ENCODE data around the gene HIGD1C.
A peak's percentile ranks its signal among the peaks of the same experiment; 100 is the strongest.
"Not testable (repeated sequence)": the region's sequence is repeated elsewhere in the genome, so short reads cannot be mapped to it uniquely, and the experiment has no call there.

HIGD1C gene

DNA sequence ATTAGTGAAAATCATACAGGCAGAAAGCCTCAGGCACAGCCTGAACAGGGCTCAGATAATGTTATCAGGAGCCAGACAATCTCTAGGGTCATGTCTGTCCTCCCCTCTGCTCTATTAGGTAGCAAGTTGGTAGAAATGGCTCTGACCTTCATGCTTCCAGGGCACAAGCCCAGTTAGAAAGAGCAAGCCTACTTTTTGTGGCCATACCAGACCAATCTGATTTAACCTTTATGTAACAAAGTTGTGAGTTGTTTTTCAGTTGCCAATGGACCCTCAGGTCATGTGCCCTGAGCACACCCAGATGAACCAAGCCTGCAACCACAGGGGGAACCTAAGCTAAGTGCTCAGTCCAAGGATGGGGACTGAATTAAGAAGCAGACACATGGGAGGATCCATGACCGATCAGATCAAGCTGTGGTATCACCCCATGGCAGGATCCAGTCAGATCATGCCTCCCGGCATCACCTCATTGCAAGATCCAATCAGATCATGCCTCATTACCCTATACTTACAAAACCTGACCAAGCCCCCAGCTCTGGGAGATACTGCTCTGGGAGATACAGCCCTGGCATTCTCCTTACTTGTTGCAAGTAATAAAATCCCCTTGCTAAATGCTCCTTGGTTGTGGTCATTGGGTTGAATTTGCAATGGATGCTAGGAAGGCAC is 18.8 kb upstream of the HIGD1C start:
- no peak for DNase-seq (ENCODE audit: low read depth in 2 of 2)

DNA sequence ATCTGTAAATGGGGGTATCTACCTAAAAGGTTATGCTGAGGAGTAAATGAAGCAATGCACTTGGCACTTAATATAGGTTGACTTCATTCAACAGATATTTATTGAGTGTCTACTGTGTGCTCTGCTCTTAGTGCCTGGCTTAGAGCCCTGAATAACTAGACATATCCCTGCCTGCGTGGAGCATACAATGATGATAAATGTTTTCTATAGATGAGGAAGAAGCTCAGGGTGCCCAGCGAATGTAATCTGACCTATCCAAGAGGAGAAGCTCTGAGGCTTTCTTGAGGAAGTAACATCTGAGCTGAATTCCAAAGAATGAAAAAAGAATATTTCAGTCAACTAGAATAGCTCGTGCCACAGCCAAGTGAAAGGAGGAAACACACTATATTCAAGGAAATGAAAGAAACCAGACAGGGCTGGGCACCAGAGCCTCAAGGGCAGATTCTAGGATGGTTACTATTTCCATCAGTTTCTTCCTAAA is 17.9 kb upstream of the HIGD1C start:
- no peak for DNase-seq (ENCODE audit: low read depth in 2 of 2)

DNA sequence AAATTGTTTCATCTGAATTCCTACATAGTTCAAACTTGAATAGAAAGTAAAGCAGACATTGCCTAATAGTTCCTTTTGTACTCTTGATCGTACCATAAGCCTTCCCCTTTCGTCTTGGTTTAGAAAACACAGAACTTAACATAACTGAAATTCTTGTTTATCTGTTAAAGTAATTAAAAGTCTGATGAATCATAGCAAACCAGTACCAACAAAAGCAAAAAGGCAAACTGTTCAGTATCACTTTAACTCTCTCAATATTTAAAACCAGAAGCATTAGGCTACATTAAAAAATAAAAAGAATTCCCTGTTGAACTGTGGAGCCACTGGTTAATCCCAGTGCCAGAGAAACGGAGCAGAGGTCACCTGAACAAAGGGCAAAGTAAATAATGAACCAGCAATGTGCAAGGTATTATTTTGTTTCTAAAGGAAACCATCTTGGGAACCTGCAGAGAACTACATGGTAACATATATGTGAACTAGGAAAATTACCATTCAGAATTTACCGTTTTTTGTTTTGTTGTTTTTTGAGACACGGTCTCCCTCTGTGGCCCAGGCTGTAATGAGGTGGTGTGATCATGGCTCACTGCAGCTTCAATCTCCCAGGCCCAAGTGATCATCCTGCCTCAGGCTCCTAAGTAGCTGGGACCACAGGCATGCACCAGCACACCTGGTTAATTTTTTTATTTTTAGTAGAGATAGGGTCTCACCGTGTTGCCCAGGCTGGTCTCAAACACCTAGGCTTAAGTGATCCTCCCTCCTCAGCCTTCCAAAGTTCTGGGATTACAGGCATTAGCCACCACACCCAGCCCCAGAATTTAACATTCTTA is 17.1 kb upstream of the HIGD1C start:
- no peak for DNase-seq (ENCODE audit: low read depth in 2 of 2)

DNA sequence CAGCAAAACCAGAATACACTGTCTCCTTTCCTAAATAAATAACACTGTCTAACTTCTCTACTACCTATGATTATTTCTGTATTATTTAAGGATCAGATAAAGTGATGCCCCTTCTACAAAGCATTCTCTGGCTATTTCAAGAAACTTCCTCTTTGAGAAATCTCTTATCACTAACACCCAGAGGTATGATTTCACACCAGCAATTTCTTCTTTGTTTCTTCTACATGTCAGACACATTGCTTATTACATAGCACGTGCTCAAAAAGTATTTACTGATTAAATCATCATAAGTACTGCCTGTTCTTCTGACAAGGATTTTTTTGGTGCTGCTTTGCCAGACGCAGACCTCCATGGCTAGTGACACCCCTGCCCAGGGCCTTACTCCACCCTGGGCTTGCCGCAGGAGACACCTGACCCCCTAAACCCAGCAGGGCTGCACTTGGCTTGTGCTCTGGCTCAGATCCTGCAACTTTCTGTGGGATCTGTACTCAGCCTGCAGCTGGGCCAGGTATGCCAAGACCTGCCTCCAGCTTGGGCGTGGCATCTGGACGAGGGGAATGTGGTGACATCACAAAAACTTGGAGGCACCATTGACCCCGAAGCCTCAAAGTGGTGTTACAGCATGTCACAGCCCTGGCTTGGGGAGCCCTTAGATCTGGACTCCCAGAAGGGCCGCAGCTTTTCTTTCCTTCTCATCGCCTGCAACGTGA is 15.4 kb upstream of the HIGD1C start:
- DNase-seq (ENCODE audit: low read depth in 2 of 2) = no peak

DNA sequence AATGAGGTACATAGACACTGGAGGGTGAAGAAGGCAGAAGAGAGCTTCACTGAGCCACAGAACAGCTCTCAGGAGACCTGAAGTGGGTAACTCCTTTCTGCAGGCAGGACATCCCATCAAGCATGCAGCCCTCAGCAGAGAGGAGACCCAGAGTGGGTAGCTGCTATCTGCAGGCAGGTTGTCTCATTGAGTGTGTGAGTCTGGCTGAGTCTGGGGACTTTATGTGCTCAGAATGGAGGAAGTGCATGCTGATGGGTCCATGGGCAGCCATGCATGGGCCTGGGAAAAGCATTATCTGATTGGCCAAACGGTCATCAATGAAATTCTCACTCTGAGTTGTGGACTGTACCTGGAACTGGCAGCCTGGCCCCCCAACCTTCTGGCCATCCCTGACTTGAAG is 14.7 kb upstream of the HIGD1C start:
- no peak for DNase-seq (ENCODE audit: low read depth in 2 of 2)

DNA sequence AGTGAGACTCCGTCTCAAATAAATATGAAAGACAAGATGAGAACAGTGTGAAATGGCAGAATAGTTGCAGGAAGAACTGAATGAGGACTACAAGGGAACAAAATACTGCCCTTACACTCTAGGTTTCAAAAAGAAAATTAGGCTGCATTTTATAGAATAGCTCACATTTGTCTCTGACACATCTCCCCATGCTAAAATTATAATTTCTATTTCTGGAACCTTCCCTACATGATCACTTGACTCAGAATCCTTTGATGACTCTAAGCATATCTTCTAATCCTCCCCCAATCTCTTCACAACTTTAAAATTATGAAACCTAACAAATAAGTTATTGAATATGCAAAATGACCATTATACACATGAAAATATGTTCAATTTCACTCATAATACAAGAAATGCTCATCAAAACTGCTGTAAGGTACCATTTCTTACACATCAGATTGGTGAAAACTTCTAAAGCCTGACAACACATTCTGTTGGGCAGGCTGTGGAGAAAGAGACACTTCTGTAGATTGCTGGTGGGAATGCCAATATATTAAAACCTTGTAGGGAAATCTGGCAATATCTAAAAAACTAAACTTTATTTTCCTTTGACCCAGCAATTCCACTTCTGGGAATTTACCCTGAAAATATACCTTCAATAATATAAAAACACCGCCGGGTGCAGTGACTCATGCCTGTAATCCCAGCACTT is 4.3 kb upstream of the HIGD1C start:
- no peak for DNase-seq (ENCODE audit: low read depth in 2 of 2)

DNA sequence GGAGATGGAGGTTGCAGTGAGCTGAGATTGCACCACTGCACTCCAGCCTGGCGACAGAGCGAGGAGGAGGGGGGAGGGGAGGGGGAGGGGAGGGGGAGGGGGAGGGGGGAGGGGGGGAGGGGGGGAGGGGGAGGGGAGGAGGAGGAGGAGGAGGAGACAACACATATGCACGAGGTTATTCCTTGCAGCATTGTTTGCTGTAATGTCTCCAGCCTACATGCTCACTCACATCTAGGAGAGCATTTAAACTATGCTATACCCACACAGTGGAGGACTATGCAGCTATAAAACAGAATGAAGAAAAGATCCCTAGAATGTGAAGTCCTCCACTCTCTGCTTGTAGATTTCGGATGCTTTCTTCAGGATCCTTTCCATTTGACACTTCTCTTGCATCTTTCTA is 3.5 kb upstream of the HIGD1C start:
- no peak for DNase-seq (ENCODE audit: low read depth in 2 of 2)

DNA sequence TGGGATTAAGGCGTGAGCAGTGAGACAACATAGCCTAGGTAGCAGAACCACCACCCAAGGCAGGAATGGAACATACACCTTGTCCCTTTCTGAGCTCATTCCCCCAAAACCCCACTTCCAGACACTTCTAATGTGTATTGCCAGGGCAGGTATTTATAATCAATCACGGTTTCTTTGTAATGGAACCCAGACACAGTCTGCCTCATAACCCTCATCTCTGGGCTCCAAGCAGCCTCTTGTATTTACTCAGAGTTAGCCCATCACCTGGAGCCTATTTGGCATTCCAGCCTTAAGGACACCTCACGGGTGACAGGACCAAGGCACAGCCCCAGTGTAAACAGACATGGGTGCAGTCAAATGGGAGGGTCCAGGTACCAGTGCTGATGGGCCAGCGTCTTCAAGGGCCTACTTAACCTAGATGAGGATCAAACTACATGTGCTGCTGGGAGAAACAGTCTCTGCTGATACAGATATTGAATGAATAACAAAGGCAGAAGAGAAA is 2.5 kb upstream of the HIGD1C start:
- DNase-seq (ENCODE audit: low read depth in 2 of 2) = no peak

DNA sequence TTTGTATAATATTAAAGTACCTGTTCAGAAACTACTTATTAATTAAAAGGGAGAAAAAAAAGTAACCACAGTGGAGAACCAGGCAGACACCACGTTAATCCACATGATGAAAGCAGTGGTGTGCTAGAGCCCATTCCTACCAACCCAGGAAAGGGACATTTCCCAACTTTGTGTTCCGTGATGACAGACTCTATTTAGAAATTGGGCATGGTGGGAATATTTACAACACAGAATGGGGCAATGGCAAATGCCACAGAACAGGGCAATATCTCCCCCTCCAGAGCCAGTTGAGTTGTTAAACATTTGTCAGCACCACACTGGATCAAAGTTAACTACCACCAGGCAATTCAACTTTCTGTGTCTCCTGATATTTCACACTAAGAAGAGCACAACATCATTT is 1.2 kb upstream of the HIGD1C start:
- DNase-seq (ENCODE audit: low read depth in 2 of 2) = no peak

DNA sequence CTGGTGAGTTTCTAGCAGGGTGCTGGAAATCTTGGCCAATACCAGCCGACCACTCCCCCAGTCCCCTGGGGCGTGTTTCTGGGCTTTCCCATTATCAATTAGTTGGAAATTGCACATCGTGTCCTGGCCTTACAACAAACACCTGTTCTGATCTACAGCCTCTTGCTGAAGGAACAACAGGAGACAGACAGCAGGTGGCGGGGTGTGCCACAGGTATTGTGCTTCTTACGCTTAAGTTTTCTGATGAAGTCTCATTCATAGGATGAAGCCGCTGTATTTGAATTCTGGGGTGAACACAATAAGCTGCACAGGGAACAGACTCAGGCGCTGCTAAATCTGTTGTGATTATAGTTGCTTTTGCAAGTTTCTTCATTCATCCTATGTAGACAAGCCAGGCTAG is 703 bp downstream of the HIGD1C start:
- no peak for DNase-seq (ENCODE audit: low read depth in 2 of 2)

DNA sequence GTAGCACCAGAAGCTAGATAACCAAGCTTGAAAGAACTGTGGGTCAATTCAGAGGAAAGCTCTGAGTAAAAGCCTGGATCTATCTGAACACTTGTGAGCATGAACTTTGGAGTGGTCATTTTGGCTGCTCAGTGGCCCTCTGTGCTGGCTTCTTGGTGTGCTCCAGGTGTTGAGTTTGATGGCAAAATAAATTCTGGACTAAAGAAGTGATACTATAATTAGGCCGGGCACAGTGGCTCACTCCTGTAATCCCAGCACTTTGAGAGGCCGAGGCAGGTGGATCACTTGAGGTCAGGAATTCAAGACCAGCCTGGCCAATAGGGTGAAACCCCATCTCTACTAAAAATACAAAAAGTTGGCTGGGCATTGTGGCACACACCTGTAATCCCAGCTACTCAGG is 2.4 kb downstream of the HIGD1C start:
- DNase-seq (ENCODE audit: low read depth in 2 of 2) = not testable (repeated sequence)

DNA sequence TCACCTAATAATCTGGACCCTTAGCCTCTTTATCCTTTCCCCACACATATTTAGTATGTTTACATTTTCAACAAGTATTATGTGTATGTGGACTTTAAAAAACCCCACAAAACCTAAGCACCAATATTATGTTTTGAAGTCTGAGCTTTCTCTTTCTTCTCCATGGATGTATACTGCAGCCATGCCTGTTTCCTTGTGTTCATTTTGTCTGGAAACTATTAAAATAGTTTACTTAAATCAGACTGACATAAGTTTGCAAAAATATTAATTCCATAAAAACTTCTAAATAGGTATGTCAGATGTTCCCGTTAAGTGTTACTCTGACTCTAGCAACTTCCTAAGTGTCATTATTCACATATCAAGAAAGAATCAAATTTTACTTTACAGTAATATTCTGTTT is 2.9 kb downstream of the HIGD1C start:
- no peak for DNase-seq (ENCODE audit: low read depth in 2 of 2)

DNA sequence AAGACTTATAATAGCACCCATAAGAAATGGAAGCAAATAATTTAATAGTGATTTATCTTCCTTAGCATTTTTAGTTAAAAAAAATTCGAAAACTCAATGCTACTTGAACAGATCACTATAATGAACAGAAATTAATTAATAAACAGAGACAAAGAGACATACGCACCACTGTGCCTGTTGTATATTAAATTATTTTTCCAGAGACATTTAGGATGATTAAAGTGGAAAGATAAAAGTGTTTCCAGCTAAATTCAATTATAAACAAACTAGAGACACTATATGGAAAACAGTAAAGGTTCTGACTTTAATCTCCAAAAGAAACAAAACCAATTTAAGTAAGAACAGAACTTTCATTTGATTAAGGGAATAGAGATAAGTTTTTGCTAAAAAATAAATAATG is 3.4 kb downstream of the HIGD1C start:
- DNase-seq (ENCODE audit: low read depth in 2 of 2) = no peak

DNA sequence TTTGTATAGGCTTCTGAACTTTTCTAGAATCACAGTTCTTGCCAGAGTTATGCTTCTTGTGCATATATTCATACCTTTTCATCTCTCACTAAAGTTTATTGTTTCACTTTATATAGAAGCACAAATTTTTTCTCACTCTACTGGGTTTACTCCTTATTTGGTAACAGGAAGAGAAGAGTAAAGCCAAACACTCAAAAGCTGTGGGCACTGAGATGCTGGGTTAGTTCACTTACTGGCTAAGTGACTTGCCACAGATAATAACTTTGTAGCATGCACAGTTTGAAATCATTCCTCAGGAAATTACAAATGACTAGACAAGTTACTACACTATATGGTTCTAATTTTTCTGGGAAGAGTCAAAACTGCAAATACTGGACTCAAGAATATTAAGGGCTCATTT is 7.8 kb downstream of the HIGD1C start:
- no peak for DNase-seq (ENCODE audit: low read depth in 2 of 2)

DNA sequence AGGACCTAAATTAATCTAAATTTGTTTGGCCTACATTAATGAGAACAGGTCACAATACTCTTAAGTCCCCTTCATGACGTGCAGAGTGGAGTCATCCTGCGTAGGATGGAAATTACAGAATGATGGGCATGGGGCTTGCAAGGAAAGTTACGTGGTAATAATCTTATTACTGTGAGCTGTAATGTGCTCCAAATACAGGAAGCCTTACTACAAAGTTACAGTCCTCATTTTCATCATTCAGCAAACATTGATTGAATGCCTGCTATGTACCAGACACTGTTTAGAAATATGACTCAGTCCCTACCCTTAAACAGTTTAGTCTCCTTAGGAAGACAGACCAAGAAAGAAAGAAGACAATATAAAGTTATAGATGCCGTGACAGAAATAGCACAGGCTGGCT is 9.4 kb downstream of the HIGD1C start:
- DNase-seq (ENCODE audit: low read depth in 2 of 2) = no peak

DNA sequence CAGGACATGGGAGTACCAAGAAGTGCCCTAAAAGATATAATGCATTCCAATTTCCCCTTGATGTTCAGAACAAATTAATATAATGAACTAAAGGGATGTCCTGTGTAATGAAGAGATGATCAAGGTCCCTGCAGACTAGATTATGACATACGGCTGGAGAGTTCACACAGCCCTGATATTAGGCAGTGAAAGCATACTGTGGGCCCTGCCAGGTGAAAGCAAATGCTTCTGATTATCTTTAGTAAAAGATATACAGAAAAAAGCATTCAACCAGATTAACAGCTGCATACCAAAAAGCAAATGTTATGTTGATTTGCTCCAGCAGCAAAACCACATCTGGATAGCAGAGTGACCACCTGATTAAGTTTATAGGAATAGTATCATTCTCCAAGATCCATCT is 12.1 kb downstream of the HIGD1C start:
- no peak for DNase-seq (ENCODE audit: low read depth in 2 of 2)

DNA sequence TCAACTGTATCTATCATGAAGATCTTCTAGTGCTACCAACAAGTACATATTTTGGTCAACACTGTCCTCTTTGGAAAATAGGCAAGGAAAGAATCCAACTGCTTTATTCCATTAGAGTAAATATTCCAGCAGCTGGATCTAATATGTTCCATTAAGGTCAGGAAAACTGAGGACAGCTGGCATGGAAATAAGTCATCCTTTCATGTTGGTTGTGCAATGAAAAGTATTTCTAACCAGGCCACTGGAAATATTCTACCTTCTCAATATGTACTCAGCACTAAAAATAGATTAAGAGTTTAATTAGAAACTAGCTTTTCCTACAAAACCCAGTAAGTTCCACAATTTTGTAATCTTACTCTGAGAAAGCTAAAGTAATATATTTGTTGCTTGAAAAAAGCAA is 19.6 kb downstream of the HIGD1C start:
- peak; percentile 28 for DNase-seq (ENCODE audit: low read depth in 2 of 2)

DNA sequence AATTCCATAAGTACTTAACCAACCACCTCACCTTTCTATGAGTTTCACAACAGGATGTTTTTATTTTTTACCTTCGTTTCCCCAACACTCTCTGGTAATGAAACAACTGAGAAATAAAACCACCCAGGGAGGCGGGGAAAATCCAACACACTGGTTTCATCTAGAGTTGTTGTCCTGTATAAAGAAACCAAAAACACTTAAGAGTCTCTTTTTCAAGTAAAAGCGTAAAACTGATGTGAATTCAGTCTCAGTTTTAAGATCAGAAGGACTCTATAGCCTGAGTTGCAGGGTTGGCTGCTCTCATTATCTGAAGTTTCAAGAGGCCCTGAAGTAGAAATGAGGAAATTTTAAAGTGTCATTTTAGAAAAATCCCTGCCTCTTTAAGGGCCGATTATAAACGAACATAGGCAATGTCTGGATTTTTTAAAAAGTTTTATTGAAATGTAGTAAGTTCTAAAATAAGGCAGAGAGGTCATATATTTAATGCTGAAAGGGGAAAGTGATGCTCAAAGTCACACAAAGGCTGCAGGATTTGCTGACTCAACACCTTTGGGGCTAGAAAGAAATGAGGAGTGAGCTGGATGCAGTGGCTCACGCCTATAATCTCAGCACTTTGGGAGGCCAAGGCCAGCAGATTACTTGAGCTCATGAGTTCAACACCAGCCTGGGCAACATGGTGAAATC is 27.2 kb downstream of the HIGD1C start:
- no peak for DNase-seq (ENCODE audit: low read depth in 2 of 2)

DNA sequence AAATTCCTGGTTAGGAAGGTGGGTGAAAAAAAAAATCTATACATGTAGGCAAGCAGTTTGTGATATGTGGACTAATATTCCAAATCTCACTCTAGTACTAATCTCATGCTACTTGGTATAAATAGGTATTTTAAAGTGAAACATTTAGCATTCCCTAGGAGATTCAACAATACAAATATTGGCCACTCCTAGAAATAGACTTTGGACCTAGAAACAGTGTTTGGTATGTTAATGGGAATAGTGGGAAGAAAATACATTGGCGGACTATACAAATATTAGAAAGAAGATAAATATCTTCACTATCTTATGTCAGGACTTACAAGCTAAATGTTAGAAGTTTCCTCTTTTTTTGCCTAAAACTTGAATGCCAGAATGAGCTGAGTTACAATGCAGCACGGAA is 28.2 kb downstream of the HIGD1C start:
- DNase-seq (ENCODE audit: low read depth in 2 of 2) = no peak

DNA sequence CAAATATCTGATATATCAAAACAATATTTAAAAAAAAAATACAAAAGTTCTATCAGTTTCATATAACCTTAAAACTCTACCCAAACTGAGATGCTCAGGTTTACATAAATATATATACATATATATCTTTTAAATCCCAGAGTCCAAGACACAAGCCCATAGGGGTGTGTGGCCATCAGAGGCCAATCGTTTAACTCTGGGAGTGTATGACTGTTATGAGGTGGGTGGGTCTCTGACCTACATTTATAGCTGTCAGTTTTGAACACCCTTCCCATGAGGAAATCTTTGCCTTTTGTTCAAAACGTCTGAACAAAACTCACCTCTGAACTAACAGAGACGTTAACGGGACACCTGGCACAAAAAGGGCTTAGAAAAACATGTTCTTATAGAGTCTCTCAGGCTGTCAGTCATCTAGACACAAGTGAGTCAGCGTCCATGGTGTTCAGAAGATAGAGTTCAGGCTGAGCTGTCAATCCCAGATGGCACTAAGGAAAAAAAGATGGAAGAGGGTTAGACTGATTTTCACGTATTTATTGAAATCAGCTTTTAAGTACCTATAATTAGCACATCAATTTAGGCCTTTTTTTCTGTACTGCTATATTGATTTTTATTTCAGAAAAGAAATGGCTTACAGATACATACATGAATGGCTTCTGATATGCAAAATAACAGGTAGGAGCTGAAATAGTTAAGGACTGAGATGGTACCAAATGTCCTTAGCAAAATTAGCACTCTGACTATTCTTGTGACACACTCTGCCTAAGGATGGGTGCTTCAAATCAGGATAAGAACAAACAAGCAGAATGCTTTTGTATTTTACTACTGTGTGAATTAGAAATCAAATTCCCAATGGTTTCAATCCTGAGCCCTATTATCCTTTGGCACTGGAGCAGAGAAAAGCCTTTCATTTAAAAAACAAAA is 29.2 kb downstream of the HIGD1C start:
- DNase-seq (ENCODE audit: low read depth in 2 of 2) = no peak

Data from fibroblast of skin of left quadriceps (primary cell).